Jurkat, Clone E6-1 (cell line): ENCODE data around the gene MVB12A.

Experiments used
- DNase-seq: peaks from one replicate; pipeline ENCODE4 v3.0.0-alpha.2; 2011; ENCODE audit warnings: low read depth, low spot score
- H3K4me3 ChIP-seq: 2 replicates; pipeline ENCODE4 v1.5.1; 2011; ENCODE audit warnings: mild to moderate bottlenecking, low read length, control low read depth, moderate library complexity

The MVB12A gene

GRCh38 chr19:17431417-17431816 is 11.6 kb downstream of the MVB12A start:
- DNase-seq = no peak
- no peak overlapping the region for H3K4me3 ChIP-seq

DNA sequence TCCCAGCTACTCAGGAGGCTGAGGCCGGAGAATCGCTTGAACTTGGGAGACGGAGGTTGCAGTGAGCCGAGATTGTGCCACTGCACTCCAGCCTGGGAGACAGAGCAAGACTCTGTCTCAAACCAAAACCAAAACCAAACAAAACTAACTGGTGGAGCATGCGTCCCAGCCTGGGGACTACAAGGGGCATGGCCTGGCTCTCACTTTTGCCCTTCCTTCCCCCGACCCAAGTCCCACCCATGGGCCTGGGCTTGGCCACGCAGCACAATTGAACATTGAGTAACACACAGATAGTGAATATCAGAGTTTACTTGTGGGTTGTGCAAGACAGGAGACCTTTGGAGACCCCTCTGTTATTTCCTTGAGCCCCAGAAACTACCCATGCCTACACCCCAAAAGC is 15.4 kb downstream of the MVB12A start:
- H3K4me3 ChIP-seq = no peak overlapping the region
- DNase-seq = no peak

DNA sequence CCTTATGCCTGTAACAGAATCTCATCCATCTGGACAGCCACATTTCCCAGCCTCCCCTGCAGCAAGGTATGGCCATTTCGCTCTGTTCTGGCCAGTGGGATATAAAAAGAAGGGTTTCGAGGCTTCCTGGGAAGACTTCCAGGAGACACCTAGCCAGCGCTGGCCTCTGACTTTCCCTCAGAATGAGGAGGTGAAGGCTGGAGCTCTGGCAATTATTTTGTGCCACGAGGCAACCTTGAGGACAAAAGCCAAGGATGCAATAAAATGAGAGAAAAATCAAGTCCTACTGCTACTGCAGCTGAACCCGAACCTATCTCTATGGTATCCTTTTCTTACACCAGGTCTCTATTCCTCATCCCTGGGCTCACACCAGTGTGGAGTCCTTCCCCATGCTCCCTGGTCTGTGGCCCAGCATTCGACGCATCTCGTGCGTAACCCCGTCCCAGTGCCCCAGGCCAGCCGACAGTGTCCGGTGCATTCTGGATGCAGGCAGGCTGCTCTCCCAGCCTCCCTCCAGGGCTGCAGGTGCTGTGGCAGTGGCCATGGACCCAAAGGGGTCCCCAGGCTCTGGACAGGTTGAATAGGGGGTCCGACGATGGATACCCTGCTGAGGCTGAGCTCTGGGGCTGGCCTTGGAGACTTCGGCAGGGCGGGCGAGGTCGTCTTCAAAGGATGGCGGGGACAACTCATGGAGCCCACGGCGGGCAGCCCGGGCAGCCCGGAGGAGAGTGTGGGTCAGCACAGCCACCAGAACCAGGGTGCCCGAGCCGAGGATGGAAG is 16.4 kb downstream of the MVB12A start:
- H3K4me3 ChIP-seq = no peak overlapping the region
- no peak for DNase-seq

- no peak overlapping the region for H3K4me3 ChIP-seq
- DNase-seq = no peak
These were observed 17.0 kb downstream of the MVB12A start for GRCh38 chr19:17436874-17437267.

DNA sequence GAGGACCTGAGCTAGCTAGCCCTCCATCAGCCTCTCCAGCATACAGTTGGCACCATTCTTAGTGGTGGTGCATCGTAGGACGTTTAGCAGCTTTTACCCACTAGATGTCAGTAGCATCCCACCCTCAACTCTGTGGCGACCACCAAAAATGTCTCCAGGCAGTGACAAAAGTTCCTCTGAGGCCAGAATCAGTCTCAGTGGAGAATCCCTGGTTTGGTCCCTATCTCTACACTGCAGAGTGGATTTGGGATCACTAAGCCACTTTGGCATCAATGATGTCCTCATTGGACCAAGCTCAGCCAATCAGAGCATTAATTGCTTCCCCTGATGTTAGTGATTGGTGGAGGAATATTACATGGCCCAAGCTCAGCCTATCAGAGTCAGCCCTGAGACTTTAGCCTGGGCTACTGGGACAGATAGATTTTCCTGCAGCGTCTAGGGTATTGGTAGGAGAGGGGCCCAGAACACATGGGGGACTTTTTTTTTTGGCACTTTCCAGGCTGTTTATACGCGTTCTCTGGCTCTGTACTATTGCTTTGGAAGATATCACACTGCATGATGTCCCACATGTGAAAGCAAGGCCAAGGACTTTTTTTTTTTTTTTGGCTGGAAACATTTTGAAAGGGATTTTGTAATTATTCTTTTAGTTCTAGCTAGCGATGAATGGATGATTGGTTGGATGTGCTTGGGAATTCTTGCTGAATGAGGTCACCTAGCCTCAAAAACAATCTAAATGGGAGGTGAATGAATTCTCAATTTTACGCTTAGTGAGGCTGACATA is 21.6 kb downstream of the MVB12A start:
- H3K4me3 ChIP-seq = no peak overlapping the region
- DNase-seq = peak; percentile 61

- no peak for DNase-seq
- H3K4me3 ChIP-seq = no peak overlapping the region
These were observed 25.8 kb downstream of the MVB12A start for GRCh38 chr19:17445526-17446165.

GRCh38 chr19:17447704-17448130 is 27.9 kb downstream of the MVB12A start:
- no peak for DNase-seq
- H3K4me3 ChIP-seq = no peak overlapping the region

DNA sequence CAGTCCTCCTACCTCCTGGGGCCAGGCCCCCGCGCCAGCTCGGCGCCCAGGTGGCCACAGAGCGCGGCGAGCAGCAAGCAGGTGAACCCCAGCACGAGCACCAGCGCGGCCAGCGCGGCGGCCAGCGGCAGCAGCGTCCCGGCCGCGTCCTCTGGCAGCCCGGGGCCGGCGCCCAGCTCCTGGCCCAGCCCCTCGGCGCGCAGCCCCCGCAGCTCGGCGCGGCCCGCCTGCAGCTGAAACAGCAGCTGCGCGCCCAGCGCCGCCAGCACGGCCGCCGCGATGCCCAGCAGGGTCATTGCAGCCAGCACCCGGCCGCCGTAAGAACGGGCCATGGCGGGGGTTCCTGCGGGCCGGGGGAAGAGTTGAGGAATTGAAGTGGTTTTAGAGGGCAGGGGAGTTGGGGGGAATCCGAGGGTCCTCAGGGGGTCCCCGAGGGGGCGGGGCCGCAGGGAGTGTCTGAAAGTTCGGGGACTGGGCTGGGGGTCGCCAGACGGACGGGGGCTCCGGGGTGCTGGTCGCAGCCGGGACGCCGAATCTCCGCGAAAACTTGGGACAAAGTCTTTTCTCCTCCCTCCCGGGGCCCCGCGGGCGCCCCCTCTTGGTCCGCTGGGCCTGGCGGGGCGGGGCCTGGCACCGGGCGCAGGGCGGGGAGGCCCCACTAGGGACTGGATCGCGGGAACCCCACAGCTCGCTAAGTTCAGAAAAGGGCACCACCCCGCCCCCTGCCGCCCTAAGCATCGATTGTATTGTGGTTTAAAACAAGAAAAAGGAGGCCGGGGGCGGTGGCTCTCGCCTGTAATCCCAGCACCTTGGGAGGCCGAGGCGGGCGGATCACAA is 28.5 kb downstream of the MVB12A start, which contains the start of gene TMEM221:
TMEM221 (minus strand) TSS at position 538 of the 837 bp plus-strand sequence; CDS start at position 332, 206 bp downstream.
- no peak within 1 kb of the TSS for H3K4me3 ChIP-seq
- DNase-seq = no peak

GRCh38 chr19:17450264-17451075 is 30.6 kb downstream of the MVB12A start:
- no peak overlapping the region for H3K4me3 ChIP-seq
- peak; percentile 11 for DNase-seq

- no peak overlapping the region for H3K4me3 ChIP-seq
- no peak for DNase-seq
These were observed 32.0 kb downstream of the MVB12A start for GRCh38 chr19:17451820-17452219.

- no peak overlapping the region for H3K4me3 ChIP-seq
- no peak for DNase-seq
These were observed 34.8 kb downstream of the MVB12A start for GRCh38 chr19:17454576-17455071.

DNA sequence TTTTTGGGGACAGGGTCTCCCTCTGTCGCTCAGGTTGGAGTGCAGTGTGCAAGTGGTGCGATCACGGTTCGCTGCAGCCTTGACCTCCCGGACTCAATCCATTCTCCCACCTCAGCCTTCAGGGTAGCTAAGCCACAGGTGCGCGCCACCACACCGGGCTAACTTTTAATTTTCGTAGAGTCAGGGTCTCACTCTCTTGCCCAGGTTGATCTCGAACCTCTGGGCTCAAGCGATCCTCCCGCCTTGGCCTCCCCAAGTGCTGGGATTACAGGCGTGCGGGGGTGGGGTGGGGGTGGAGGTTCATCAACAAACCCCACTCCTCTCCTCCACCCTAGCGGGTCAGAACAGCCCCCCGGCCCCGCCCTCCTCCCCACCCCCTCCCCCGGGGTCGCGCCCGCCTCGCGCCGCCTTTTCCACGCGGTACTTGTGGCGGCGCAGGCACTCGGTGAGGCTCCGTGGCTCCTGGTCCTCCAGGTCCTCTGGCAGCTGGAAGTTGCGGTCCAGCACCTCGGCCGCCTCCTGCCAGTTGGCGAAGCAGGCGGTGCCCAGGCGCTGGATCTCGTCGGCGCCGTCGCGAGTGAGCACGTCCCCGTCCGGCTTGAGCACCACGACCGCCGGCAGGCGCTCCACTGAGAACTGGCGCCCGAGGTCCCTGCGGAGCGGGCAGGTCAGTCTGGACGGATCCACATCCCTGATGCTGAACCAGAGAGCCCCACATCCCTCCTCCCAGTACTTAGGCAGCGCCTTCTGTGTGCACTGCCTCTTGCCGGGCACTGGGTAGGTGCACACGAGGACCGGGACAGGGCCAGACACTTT is 35.7 kb downstream of the MVB12A start:
- no peak for DNase-seq
- no peak overlapping the region for H3K4me3 ChIP-seq

DNA sequence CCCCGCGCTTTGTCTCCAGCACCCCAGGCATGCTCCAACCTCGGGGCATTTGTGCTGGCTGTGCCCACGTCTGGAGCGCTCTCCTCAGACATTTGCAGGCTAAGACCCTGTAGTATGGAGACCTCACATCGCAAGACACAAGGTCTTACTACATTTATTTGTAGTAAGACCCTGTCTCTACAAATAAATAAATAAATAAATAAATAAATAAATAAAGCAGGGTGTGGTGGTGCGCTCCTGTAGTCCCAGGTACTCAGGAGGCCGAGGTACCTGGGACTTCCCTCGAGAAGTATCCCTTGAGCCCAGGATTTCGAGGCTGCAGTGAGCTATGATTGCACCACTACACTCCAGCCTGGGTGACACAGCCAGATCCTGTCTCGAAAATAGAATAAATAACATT is 36.3 kb downstream of the MVB12A start:
- no peak overlapping the region for H3K4me3 ChIP-seq
- no peak for DNase-seq

GRCh38 chr19:17457616-17458015 is 37.8 kb downstream of the MVB12A start:
- no peak overlapping the region for H3K4me3 ChIP-seq
- no peak for DNase-seq

DNA sequence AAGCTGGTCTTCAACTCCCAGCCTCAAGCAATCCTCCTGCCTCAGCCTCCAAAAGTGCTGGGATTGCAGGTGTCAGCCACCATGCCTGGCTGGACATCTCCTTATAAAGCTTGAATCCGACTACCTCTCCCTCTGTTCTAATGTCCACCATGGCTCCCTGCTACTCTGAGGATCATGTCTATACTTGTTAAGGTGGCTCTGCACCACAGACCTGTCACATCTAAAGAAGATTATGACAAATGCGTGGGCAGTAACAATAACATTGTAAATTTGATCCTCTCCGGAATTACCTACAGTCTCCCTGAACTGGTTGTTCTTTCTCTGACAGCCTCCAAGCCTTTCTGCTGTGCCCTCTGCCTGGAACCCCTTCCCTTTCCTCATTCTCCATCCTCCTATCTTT is 39.1 kb downstream of the MVB12A start:
- no peak overlapping the region for H3K4me3 ChIP-seq
- DNase-seq = no peak

GRCh38 chr19:17460372-17461230 is 40.8 kb downstream of the MVB12A start, which contains the start of gene NXNL1:
TSS of gene NXNL1 (minus strand) at chr19:17460926. CDS start at chr19:17460869, 57 bp downstream.
- DNase-seq = no peak

More at GRCh38 chr19:17460372-17461230, 40.8 kb downstream of the MVB12A start, which contains the start of gene NXNL1:
- no peak within 1 kb of the TSS for H3K4me3 ChIP-seq
